HG03097 (cell line): ENCODE measurements around the gene MAML1.

Experiments used
- ATAC-seq: cut with Tn5 transposase; IDR thresholded peaks from one replicate; pipeline ENCODE4 v1.9.1; 2021; ENCODE audit not compliant: unreplicated experiment, low FRiP score

MAML1 gene

DNA sequence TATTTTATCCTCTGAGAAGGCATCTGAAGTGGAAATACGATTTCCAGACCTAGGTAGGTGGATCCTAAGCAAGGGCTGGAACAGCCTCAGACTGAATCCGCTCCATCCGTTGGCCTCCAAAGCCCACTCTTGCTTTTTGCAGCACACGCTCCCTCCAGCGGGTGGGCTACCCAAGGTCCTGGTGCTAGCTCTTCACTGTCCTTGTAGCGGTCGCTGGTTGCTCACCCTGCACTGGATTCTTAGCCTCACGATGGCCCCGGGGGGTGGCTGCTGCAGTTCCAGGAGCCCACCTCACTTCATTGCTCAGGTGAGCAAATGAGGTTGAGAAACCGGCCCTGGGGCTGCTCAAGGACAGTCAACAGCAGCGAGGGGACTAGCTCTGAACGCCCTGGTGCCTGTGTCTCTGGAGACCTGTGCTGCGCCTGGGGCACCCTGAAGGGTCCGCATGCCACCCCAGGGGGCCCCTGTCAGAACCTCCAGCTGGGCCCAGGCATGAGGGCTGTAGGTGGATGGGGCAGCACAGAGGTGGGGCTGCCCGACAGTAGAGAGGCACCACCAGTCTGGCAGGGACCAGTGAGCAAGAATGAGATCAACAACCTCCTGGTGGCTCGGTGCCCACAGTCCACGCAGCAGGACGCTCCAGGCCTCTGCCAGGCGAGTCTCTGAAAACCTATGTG lies 69.7 kb downstream of the MAML1 start:
- no peak for ATAC-seq

DNA sequence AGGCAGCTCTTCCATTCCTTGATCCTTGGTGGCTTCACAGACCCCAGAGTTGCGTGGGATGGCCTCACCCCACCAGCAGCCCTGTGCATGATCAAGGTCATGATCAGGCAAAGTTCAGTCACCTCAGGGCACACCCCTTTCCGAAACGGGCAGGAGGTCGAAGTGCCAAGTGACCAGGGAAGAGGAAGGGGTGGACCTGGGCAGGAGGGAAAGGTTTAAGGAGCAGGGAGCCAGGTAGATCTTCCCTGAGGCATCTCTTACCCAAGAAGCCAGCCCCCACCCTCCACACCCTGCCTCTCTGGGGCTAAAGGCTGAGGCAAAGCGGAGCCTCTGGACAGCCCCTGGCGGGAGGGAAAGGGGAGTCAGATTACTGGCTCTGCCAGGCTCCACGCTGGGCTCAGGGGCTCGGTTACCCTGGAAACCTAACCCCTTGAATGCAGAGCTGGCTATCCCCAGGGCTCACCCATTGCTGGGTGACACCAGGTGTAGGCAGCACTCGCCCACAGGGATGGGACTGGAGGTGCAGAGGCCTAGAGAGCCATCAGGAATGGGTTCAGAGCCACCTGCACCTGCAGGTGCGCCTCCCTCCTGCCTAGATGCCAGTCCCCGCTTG lies 70.4 kb downstream of the MAML1 start:
- no peak for ATAC-seq

DNA sequence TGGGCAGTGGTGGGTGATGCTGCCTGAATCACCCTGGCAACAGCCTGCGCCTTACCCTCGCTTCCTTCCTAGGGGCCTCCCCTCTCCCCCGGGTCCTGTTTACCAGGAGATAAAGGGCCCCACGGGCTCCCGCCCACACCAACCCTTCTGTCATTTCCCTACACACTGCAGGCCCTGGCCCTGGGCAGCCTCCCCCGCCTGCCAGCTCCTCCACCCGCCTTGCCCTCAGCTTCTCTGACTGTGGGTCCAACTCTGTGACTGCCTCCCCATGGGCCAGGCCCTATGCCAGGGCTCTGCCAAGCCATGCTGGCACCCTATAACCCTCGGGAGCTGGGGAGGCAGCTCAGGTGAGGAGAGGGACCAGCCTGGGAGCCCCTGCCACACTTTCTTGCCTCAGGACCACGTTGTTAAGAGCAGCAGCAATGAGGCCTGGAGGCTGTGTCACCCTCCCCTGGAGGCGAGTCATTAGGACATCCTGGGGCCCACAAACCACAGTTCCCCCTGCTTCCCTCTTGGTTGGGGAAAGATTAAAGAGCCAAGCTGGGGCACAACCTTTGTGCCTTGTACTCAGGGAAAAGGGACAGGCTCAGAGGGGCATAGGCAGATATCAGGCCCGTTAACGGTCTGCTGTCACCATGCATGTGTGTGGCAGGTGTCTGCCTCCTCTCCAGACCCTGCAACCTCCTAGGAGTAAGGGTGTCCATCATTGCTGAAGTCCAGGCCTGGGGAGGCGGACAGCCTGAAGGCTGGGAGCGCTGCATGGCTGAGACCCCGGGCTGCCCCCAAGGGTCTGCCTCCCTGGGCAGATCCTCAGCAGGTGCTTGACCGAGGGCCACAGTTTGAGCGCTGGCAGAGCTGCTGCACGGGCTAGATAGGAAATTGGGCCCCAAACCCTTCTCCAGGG lies 71.3 kb downstream of the MAML1 start:
- no peak for ATAC-seq

DNA sequence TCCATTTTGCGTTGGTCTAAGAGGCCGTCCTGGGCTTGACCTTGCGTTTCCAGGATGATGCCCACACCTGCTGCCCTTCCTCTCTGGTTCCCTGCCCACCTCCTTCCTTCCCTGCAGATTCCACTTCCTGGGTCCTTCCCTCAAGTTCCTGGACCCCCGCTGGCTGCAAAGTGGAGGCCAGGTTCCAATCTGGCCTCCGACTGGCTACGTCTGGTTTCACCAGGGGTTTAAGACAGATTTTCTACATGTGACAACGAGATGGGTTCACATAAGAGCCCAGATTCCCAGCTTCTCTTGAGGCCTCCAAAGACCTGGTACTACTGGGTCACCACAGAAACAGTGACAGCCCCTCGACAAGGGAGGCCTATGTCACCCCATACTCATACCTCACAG lies 71.9 kb downstream of the MAML1 start:
- ATAC-seq: no peak

DNA sequence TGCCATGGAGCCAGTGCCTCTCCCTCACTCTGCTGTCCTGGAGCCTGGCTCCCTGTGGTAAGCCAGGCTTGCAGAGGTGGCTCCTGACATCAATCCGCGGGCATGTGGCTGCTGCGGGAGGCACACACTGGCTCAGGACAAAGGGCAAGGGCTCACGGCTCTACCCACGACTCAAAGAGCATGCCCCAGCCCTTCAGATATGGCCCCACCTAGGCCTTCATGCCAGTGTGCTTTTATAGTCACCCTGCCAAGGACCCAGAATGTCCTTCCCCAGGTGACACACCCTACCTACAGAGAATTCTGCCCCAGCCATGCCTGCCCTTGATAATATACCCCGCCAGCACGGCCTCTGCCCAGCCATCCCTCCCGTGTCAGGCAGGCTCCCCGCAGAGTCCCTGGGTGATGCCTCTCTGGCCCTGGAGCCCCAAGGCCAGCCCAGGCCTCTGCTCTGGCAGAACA lies 72.5 kb downstream of the MAML1 start:
- ATAC-seq: no peak

DNA sequence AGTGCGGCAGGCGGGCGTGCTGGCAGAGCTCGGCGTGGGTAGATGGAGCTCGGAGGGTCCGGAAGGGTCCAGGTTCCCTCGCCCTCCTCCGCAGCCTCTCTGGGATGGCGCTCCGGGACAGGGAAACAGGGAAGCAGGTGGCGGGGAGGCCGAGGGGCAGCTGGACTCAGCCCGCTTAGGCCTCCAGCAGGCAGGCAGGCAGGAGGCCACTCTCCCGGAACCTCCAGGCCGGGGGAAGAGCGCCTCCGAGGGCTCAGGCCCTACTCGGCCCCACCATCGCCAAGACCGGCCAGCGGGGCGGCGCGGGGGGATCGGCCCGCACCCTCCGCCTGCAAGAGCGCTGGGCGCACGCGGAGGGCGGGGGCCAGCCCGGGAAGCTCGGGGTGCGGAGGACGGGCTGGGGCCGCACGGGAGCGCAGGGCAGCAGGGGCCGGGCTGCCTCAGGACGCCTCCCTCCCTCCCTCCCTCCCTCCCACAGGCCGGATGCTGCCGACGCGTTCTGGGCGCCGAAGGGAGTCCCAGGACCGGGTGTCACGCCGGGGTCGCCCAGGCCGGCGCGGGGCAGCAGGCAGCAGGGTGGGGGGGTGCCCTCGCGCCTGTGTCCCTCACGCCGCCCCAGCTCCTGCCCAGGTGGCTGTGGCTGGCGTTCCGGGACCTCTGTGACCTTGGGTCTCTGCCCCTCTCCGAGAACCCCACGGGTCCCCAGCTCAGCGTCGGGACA lies 73.1 kb downstream of the MAML1 start:
- peak; percentile 26 for ATAC-seq

DNA sequence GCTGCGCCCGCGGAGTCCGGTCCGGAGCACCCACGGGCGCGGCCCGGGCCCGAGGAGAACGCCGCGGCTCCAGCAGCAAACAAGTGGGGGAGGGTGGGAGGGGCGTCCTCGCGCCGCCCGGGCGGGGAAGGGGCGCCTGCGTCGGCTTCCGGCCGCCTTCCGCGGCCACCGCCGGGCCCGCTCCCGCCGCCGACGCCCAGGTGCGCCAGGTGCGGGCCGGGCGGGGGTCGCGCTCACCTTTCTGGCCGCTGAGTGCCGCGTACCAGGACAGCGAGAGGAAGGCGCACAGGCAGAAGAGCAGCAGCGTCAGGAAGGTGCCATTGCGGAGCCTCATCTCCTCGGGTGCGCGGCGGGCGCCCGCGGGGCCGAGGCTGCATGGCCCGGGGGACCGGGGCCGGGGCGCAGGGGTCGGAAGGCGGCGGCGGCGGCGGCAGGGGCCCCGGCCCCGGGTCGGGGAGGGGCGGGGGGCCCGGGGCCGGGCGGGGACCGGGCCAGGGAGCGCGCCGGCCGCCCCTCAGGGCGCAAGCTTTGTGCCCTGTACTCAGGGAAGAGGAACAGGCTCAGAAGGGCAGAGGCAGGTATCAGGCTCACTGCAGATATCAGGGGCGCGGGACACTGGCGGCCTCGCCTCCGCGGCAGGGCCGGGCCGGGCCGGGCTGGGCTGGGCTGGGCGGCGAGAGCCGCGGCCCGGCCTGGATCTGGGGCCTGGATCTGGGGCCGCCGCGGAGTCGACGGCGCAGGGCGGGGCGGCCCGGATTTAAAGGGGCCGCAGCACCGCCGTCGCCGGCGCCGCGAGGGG lies 73.8 kb downstream of the MAML1 start, which contains the start of gene MGAT4B:
TSS of gene MGAT4B (minus strand) at position 617 of the 799 bp plus-strand sequence. CDS start at position 334, 283 bp downstream.
- peak; percentile 58 for ATAC-seq

DNA sequence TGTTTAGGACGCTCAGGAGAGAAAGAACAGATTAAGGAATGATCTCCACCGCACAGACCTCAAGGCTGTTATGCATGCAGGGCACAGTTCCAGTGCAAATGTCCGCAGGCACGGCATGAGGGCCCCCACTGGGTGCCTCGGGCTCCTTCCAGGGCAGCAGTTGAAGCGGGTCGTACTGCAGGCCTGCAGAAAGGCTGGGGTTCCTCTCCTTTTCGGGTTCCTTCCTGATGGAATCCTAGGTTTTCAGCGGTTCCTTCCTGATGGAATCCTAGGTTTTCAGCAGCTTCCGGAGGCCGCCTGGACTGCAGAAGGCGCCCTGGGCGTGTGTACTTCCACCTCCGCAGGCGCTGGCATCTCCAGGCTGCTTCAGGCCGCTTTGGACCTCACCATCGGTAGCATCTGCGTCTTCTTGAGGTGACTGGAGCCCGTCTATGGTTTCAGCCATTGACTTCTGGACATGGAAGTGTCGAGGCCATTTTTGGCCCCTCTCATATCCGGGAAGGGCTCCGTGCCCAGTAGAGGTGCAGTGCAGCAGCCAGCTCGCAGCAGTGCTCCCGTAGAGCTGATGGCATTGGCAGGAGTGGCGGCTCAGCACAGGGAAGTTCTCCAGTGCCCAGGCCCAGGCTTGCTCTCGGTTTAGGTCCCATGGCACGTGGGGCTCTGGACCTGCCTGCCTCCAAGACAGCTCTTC lies 79.7 kb downstream of the MAML1 start:
- ATAC-seq: no peak

DNA sequence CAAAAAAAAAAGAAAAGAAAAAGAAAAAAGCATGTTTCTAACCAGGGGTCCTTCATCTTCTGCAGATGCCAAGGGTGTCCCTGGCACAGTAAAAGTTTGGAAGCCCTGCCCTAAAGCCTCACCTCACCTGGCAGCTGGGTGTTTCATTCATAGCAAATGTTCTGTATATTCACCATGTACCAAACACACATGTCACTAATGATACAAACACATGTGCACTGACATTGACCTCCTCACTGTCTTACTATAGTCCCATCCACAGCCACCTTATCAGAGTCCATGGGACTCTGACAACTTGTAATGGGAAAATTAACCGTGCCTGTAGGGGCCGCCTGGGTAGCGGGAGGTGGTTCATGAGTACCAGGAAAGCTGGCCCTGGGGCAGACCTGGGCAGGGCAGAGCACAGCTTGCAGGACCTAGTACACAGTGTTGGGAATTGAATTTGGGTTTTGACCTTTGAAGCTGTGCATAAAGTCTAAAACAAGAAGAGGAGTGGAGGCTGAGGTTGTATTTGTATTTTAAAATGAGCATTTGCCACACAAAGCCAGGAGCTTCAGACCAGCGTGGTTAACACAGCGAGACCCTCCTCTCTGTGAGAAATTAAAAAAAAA lies 80.5 kb downstream of the MAML1 start:
- no peak for ATAC-seq

DNA sequence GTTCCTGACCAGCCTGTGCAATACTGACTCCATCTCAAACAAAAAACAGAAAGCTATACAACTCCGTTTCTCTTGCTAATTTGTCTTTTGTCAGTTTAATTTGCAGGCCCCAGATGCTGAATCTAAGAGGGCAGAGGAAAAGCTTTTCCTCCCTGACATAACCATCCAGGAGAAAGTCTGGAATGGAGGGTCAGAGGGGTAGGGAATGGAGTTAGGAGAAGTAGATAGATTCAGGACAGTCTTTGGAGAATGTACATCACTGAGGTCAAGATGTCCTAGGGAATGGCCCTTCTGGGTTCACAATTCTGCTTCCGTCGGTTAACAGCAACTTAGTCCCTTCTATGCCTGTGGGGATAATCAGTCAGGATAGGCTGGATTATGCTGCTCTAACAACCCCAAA lies 81.5 kb downstream of the MAML1 start:
- no peak for ATAC-seq

DNA sequence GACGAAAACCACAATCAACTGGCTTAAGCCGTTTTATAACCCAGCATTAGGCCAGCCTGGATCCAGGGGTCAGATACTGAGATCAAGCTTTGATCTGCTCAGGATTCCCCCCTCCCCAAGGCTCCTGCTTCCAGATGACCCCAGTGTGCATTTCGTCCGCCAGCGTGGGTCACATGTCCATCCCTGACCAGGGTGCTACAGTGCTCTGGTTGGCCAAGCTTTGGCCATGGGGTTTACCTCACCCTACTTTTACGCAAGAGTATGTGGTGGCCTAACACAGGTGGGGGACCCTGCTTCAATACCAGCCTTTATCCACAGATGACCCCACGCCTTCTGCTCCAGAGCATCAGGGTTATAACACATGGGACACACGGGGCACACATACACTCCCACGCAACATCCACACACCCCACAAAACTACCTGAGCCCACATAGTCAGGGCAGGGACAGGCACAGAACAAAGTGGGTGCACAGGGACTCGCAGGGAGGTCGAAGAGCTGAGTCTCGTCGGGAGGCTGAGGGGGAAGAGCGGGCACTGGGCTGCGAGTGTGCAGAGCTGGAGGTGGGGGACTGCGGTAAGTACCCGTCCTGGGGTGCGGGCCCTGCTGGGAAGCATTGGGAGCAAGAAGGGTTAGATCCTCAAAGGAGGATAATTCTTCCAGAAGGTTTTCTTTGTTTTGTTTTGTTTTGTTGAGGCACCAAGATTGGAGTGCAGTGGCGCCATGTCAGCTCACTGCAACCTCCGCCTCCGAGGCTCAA lies 83.0 kb downstream of the MAML1 start:
- no peak for ATAC-seq

DNA sequence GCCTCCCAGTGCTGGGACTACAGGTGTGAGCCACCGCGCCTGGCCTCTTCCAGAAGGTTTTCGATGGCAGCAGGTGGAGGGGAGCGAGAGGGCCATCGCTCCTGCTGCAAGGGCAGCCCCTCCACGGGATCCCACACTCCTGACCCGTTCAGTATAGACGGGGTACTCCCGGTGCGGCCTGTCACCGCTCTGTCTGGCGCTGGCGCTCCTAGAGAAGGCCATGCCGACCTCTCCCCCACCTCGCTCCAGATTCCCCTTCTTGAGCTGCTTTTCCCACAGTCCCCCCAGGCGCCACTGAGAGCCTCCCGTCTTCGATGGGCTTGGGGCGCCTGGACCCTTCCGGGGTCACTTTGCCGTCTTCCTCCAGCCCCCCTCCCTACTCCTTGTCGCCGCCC lies 83.8 kb downstream of the MAML1 start:
- ATAC-seq: no peak

DNA sequence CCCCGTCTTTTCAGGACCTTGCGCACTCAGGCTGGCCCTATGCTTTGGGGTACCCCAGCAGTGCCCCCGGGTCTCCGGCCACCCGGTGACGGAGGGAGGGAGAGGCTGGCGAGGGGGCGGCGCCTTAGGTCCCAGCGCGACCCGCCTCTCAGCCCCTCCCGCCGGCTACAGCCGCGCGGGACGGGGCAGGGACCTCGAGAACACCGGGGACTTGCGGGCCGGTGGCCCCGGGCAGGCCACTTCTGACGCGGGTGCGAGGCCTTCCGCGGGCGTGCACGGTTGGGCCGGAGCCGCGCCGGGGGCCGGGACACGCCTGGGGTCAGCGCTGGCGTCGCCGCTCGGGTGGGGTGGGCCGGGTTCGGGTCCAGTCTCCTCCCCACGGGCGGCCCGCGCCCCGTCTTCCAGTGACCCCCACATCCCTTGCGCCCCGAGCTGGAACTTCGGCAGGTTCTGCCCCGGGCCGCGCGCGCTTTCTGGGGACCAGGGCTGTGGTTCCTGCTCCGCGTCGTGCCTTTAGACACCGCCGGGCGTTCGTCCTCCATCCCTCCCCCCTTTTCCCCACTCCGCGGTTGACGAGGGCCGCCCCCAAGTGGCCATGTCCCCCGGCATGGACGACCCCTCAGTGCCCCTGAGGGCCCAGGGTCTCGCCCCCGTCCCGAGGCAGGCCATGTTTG lies 84.3 kb downstream of the MAML1 start:
- ATAC-seq: no peak

DNA sequence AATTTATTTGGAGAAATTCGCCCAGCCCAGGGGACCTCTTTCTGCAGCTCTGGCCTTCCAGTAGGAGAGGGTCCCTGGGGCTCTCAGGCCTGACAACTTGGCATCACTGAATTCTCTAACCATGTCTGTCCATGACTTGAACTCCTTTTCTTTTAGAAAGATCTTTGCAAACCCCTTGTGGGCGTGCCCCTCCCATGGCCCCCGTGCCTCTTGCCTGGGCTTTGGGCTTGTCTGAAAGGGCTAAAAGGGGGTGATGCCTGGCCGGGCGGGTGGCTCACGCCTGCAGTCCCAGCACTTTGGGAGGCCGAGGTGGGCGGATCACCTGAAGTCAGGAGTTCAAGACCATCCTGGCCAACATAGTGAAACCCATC lies 84.8 kb downstream of the MAML1 start:
- ATAC-seq: no peak

DNA sequence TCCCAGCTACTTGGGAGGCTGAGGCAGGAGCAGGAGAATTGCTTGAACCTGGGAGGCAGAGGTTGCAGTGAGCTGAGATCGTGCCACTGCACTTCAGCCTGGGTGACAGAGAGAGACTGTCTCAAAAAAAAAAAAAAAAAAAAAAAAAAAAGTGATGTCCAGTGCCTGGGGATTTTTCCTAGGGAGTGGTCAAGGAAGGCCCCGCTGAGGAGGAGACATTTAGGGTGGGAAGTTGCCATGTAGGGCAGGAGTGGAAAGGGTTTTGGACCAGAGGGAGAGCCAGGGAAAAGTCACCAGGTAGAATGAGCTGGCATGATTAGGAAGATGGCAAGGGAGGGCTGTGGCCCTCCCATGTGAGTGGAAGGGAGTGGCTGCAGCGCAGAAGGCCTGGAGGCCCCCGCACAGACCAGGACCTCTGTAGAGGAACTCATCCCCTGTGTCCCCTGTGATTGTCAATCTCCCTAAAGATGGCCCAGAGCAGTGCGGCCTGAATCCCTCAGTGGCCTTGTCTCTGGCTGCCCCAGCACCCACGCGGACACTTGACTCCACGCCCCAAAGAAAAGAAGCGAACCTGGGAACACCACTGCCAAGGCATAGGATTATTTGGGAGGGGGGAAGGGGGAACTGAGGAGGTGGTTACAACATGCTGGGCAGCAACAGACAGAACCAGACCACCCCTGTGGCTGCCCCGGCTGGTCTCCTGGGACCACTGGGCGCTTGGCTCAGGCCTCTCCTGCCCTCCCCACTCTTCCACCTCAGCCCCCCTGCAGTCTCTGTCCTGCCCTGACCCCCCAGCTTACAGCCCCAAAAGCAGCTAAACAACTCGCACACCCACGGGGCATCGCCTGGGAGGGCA lies 85.5 kb downstream of the MAML1 start:
- no peak for ATAC-seq

DNA sequence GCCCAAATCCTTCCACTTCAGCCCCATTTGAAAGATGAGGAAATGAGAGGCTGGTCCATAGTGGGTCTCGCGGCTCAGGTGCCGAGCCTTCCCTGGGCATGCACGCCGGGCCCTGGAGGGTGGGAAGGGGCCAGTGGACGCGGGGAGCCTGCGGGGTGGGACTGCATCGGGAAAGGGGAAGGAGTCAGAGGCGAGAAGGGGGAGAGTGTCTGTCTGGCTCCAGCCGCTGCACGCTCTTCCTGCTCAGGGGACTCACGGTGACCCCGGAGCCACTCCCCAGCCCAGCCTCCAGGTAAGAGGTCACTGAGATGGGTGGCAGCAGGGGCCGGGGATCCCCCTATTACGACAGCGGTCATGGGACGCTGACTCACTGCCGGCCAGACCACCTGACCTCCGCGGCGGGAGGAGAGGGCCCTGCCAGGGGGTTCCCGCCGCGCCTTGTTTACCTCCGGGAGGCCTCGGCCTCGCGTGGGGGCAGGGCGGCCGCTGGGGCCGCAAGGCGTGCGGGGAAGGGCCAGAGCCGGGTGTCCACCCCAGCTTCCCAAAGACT lies 86.2 kb downstream of the MAML1 start:
- peak; percentile 50 for ATAC-seq
